HG03066 (cell line): ENCODE measurements around the gene BTBD9.

ENCODE experiments used
- ATAC-seq: cut with Tn5 transposase; IDR thresholded peaks from one replicate; pipeline ENCODE4 v1.9.1; 2021; ENCODE audit warnings: low read depth; ENCODE audit not compliant: unreplicated experiment

Gene BTBD9

DNA sequence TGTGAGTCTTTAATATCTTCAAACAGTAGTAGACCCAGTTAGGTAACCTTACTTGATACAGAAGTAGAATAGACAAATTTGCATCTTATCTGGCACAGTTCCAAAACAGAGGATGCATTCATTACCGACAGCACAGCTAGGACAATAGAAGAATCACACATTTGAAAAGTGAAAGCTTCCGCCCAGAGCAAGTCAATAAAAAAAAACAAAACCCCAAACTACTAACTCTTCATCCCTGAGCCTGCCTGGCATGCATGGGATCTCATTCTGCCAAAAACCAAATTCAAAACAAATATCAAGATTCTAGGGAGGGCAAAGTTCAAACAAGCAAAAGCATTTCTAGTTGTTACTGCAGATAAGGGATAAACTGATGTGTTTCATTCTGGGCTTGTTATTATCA lies 235.4 kb downstream of the BTBD9 start:
- ATAC-seq: no peak

DNA sequence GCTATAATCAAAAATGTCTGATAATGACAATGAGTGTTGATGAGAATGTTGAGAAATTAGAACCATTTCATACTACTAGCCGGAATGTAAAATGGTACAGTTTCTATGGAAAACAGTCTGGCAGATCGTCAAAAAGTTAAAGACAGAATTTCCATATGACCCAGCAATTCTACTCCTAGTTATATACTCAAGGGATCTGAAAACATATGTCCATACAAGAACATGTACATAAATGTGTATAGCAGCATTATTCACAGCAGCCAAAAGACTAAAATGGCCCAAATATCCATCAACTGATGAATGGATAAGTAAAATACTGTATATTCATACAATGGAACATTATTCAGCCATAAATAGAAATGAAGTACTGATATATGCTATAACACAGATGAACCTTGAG lies 236.2 kb downstream of the BTBD9 start:
- ATAC-seq: no peak

DNA sequence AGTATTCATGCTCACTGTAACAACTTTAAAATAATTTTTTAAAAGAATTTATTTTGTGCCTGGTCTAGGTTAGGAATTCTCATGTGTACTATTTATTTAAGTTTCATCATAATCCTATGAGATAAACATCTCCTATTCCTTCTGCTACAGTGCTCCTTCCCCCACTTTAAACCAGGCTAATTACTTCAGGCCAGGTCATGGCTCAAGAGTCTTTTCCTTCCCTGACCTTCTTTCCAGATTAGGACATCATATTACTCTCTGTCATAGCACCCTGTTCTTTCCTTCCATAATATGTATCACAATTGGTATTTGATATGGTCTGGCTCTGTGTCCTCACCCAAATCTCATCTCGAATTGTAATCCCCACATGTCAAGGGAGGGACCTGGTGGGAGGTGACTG lies 239.0 kb downstream of the BTBD9 start:
- no peak for ATAC-seq

DNA sequence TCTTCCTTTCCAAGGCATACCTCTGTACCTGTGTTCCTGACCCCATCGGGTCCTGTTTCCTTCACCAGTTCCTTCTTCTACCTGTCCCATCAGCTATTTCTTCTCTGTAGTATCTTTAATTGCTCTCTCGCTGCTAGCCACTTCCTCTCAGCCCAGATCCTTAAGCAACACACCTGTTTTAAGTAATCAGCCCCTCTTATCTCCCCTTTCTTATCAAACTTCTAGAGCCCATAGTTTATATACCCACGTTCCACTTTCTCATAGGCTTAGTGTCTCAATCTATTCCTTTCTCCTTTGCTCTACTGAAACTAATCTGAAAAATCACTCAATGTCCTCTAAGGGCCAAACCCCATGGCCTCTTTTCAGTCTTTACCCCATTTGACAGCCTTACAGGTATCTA lies 239.6 kb downstream of the BTBD9 start:
- no peak for ATAC-seq

DNA sequence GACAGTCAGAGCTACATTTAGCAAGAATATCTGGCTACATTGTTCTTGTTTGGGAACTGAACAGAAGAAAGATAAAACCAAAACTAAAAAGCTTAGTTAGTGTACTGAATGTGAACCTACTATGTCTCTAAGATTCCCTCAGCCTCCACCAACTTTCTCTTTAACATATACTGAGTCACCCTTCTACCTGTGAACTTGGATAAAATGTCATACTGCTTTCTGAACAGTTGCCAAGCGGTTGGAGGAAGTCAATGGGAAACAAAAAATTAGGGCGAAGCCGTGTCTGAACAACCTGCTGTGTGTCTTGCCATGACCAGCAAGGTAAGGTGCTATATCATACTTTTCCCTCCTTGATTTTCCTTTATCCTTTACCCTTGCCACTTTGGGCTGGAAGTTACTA lies 243.5 kb downstream of the BTBD9 start:
- ATAC-seq: no peak

GRCh38 chr6:38393986-38394385 lies 245.7 kb downstream of the BTBD9 start:
- no peak for ATAC-seq

GRCh38 chr6:38391626-38392579 lies 247.8 kb downstream of the BTBD9 start:
- no peak for ATAC-seq

- no peak for ATAC-seq
These were observed 248.5 kb downstream of the BTBD9 start for GRCh38 chr6:38391206-38391605.

DNA sequence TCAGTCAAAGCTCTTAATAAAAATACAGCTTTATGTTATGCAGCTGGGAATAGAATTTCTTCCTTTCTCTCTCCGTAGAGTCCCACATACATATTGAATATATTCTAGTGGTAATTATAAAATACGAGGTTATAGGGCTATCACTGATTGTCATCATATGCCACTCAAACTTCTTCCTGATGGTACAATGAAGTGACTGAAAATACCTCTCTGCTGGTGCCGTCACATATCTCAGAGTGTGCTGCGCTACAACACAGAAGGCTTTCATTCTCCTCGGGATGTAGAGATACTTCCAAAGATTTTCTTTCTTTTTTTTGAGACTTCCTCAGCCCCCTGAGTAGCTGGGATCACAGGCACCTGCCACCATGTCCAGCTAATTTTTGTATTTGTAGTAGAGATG lies 249.9 kb downstream of the BTBD9 start:
- no peak for ATAC-seq

DNA sequence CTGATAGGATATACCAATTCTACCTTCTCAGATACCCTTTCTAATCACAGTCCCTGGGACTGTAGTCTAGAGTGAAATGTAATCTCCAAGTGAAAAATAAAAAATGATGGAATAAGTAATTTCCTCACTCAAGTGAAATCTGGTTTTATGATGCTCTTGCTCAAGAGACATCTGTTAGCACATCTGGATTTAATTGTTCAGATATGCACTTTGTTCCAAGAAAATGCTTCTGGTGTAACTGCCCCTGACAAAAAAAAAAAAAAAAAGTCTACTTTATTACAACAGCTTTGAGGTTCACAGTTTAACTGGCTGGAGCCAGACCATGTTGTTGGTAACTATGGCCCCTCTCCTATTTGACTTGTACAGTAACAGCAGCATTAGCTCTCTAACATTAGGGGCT lies 251.8 kb downstream of the BTBD9 start:
- ATAC-seq: no peak

GRCh38 chr6:38387461-38387860 lies 252.3 kb downstream of the BTBD9 start:
- no peak for ATAC-seq

DNA sequence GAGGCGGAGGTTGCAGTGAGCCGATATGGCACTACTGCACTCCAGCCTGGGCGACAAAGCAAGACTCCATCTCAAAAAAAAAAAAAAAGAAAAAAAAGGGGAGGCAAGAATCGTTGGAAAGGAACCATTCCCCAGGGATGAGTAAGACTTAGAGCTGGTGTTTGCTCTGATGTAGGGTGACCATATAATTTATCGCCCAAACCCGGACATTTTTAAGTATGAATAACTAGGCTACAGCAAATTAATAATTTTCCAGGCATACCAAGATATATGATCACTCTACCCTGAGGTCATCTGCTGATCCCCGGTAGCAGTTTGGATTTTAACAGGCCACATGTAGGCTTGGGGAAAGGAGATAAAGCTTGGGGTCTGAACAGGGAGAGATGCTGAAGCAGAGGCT lies 260.9 kb downstream of the BTBD9 start:
- ATAC-seq: no peak

DNA sequence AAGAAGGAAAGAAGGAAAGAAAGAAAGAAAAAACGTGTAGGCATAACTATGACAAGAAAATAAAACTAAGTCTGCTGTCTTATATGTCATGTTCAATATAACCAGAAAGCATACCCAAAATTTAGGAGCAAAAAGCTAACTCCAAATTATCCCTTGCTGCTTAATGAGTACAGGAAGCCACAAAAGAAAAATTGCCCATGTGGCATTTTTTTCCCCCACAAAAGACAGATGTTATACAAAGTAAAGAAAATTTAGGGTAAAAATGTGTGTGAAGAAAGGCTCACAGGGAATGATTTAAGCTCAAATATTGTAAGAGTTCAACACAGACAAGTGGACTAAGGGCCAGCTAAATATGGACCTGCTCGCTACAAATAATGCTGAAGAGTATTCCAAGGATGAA lies 263.8 kb downstream of the BTBD9 start:
- ATAC-seq: no peak

DNA sequence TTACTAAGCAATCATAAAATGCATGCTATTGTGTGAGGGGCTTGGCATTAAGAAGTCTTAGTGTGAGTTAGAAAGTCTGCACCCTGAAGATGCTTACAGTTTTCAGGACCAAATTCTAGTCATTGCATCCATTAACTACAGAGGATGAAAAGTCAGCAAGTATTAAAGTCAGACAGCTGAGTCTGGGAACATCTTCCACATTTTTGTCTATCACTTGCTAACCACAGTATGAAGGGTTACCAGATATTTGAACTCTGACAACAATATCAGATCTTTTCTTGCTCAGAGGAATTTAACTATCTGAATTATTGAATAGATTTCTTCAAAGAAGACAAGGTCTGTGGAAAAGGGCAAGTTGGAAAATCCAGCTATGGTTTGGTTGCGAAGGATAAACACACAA lies 264.4 kb downstream of the BTBD9 start:
- ATAC-seq: no peak

DNA sequence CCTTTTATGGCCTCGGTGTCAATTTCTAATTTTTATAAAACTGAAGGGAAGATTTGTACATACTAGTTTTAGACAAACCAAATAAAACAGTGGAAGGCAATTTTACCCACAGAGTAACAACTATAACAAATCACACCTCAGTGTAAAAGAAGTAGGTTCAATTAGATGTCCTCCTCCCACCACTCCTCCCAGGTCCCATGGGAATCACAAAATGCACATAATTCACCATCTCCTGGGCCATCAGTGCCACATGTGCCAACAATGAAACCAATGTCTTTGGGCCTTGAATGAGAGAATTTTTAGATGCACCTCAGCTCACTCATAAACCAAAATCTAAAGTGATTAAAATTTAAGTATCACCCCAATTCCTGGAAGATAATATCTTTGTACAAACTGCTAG lies 267.8 kb downstream of the BTBD9 start:
- no peak for ATAC-seq

DNA sequence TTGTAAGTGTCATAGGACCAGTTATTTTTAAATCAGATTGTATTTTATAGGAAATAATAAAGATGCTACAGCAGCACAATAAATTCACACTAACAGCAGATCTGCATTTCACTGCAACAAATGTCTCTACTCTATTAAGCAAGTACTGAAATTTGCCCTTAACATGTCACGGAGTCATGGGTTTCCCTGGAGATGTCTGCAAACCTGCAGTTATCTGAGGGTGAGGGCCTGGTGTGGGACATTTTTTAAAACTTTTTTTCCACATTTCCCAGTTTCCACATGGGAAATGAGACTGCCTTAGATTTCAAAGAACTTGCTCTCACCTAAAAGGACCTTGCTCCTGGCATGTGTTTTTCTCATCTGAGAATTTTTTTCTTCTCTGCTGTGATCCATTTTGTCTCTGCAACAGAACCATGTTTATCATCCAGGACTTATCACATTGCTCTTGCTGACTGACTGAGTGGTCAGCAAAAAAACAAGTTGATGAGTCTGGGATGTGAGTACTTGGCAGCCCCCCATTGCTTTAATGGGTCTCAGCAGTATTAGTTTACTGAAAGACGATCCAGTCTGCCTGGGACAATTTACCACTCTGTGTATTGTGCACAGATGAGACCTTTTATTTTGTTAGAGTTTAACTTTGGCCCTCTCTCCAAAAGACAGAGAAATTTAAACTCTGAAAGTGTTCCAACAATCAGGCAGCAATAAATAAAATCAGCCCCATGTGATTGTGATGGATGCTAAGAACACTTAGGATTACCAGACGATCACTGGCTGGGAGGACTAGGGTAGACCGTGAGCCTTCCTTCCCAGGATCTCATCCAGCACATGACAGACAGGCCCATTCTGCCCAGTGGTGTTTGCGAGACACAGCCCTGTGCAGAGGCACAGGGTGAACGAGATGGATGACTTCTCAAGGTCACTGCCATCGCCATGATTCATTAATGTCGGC lies 268.8 kb downstream of the BTBD9 start:
- no peak for ATAC-seq

DNA sequence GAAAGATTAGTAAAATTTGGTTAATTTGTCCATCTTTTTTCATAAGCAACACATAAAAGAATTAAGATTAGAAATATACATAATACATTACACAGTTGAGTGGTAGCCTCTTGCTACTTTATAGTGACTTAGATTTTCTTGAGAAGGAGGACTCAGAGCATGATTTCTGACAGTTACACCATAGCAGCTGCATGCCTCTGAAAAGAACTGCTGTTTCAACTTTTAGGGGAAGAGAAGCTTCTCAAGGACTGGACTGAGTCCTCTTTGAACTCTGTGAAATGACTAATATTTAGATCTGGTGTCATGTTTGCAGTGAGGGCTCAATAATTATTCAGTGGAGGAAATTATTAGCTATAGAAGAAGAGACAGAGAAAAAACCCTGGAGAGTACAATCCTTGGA lies 272.5 kb downstream of the BTBD9 start:
- ATAC-seq: no peak

DNA sequence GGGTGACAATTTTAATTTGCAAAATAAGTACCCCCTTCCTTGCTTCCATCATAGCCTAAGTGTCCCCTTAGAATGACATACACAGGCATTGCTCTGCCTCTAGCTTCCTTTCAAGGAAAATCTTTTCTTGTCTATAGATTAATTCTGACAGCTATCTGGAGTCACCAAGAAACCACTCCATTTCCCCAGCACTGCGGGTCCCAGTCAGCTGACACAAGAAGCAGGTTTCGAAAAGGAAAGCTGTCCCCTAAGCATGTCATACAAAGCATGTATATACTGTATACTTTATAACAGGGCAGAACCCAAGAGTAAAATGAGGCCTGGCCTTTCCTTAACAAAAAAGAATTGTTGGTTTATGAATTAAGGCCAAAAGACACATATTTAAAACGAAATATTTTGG lies 273.5 kb downstream of the BTBD9 start:
- no peak for ATAC-seq

DNA sequence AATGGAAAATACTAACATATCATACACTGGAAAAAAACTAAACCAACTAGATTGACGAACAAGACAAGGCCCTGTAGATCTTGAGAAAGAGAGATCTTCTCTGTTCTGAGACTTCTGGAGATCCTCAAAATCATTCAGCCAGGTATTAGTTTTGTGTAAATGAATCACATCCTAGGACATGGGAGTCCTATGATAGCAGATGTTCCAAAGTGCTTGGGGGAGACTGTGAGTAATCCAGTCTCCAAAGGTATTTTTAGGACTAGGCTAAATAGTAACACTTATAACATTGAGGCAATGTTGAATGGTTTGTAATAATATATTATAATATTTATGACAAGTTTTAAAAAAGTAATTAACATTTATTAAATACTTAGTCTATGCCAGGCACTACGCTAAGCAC lies 275.0 kb downstream of the BTBD9 start:
- no peak for ATAC-seq

GRCh38 chr6:38364127-38364526 lies 275.6 kb downstream of the BTBD9 start:
- ATAC-seq: no peak

GRCh38 chr6:38355519-38355918 lies 284.2 kb downstream of the BTBD9 start:
- no peak for ATAC-seq
